HCT116 (cell line): ENCODE data around the gene COBL. TPM values are rescaled to one million over a fixed set of nuclear protein-coding genes. Genes with fewer than 3 reads are reported as not detected.

Source experiments
- ATAC-seq: fragments of 200-7000 bp; cut with Tn5 transposase; 2 replicates; pipeline ENCODE4 v1.9.1; 2020; ENCODE audit warnings: mild to moderate bottlenecking, moderate library complexity
- BruUV-seq: library from RNA; stranded (reverse); fragments of 400-500 nt; replicated peaks from 2 replicates; lab custom pipeline; 2021; lab: Mats Ljungman, UMichigan
- CTCF ChIA-PET: fragments of 300-600 bp; sonication (Branson Sonifier 250); formaldehyde crosslinking; loops from one replicate; lab custom pipeline; 2021; ENCODE audit warnings: antibody characterized with exemption; lab: Charles Lee
- POLR2A ChIA-PET: fragments of 300-600, 350-600 bp; sonication (Branson Sonifier 250); formaldehyde crosslinking; loops from one replicate; lab custom pipeline; 2021; ENCODE audit warnings: antibody characterized with exemption; lab: Charles Lee
- RAD21 ChIA-PET, 2 experiments: fragments of 300-600 bp; sonication (Branson Sonifier 250); formaldehyde crosslinking; loops; one replicate each; lab custom pipeline; 2023; ENCODE audit warnings: low total read pairs in 2 of 2; ENCODE audit not compliant: uncharacterized antibody in 2 of 2, unreplicated experiment in 2 of 2, low non-redundant PET in 1 of 2; lab: Charles Lee
- DNase-seq: peaks from one replicate; pipeline ENCODE4 v3.0.0-alpha.2; 2010; ENCODE audit warnings: low read depth, low spot score
- H2AFZ ChIP-seq: fragments of 200-600 bp; shearing (Covaris generic), sonication (generic); 2 replicates; pipeline ENCODE4 v1.6.1; 2017; ENCODE audit warnings: low read depth, mixed run types, mixed read lengths, antibody characterized with exemption, low read length; ENCODE audit not compliant: poor library complexity, severe bottlenecking
- H3K27ac ChIP-seq: 2 replicates; pipeline ENCODE4 v1.5.1; 2012; ENCODE audit warnings: low read depth, low read length
- H3K27me3 ChIP-seq: fragments of 200-600 bp; sonication (generic); 2 replicates; pipeline ENCODE4 v1.6.1; 2016; ENCODE audit warnings: mixed run types, low read length, mixed read lengths; ENCODE audit not compliant: insufficient read depth
- H3K36me3 ChIP-seq, 2 experiments: fragments of 200-500 bp in 1 of 2; fragments of 200-600 bp in 1 of 2; sonication (Bioruptor generic) in 1 of 2; sonication (generic) in 1 of 2; 2 replicates each; pipeline versions ENCODE4 v1.5.1 to v1.6.1; 2014 to 2016; ENCODE audit warnings: low read length in 2 of 2, inconsistent platforms in 1 of 2, mixed read lengths in 1 of 2, mixed run types in 1 of 2; ENCODE audit not compliant: insufficient read depth in 2 of 2, control insufficient read depth in 1 of 2
- H3K4me1 ChIP-seq, 2 experiments: fragments of 200-600 bp in 1 of 2; sonication (generic) in 1 of 2; 2 replicates each; pipeline versions ENCODE4 v1.5.1 to v1.6.1; 2012 to 2017; ENCODE audit warnings: low read length in 2 of 2, inconsistent platforms in 1 of 2, mild to moderate bottlenecking in 1 of 2, mixed read lengths in 1 of 2, mixed run types in 1 of 2, moderate library complexity in 1 of 2; ENCODE audit not compliant: insufficient read depth in 2 of 2, control insufficient read depth in 1 of 2
- H3K4me2 ChIP-seq: fragments of 200-600 bp; sonication (generic); 2 replicates; pipeline ENCODE4 v1.6.1; 2017; ENCODE audit warnings: mixed run types, low read length, mixed read lengths
- H3K4me3 ChIP-seq, 2 experiments: fragments of 200-600 bp in 1 of 2; sonication (generic) in 1 of 2; replicated peaks in 1 of 2; 2 replicates each; pipeline ENCODE4 v1.5.1; 2011 to 2016; ENCODE audit warnings: low read length in 2 of 2, control low read depth in 1 of 2, low read depth in 1 of 2, mild to moderate bottlenecking in 1 of 2, mixed read lengths in 1 of 2, mixed run types in 1 of 2
- H3K79me2 ChIP-seq: fragments of 200-600 bp; sonication (generic); 2 replicates; pipeline ENCODE4 v1.6.1; 2017; ENCODE audit warnings: mild to moderate bottlenecking, mixed run types, low read length, moderate library complexity, mixed read lengths; ENCODE audit not compliant: insufficient read depth
- H3K9ac ChIP-seq: fragments of 200-600 bp; sonication (generic); 2 replicates; pipeline ENCODE4 v1.6.1; 2016; ENCODE audit warnings: low read length, mixed read lengths
- H3K9me2 ChIP-seq: fragments of 200-600 bp; sonication (generic), shearing (Covaris generic); 2 replicates; pipeline ENCODE4 v1.6.1; 2017; ENCODE audit warnings: mixed run types, mild to moderate bottlenecking, moderate library complexity; ENCODE audit not compliant: insufficient read depth
- H3K9me3 ChIP-seq, 2 experiments: fragments of 200-500 bp in 1 of 2; fragments of 200-600 bp in 1 of 2; sonication (Bioruptor generic) in 1 of 2; sonication (generic) in 1 of 2; 2 replicates each; pipeline ENCODE4 v1.6.1; 2014 to 2017; ENCODE audit warnings: low read length in 2 of 2, mixed read lengths in 2 of 2, inconsistent platforms in 1 of 2, low read depth in 1 of 2, mild to moderate bottlenecking in 1 of 2, mixed run types in 1 of 2, moderate library complexity in 1 of 2; ENCODE audit not compliant: control insufficient read depth in 1 of 2, insufficient read depth in 1 of 2
- H4K20me1 ChIP-seq: fragments of 200-600 bp; sonication (generic), shearing (Covaris generic); 2 replicates; pipeline ENCODE4 v1.6.1; 2017; ENCODE audit warnings: mixed run types, mild to moderate bottlenecking, moderate library complexity; ENCODE audit not compliant: insufficient read depth
- CBX3 ChIP-seq: IDR thresholded peaks from 2 replicates; pipeline ENCODE4 v1.6.1; 2012; ENCODE audit warnings: low read depth
- CEBPB ChIP-seq: IDR thresholded peaks from 2 replicates; pipeline ENCODE4 v1.6.1; 2012; ENCODE audit warnings: low read depth
- CTCF ChIP-seq, 3 experiments: fragments of 200-600 bp in 1 of 3; sonication (generic) in 1 of 3; IDR thresholded peaks in 2 of 3; conservative IDR thresholded peaks in 1 of 3; 2 replicates each; pipeline ENCODE4 v1.5.1; 2012 to 2017; ENCODE audit warnings: low read depth in 2 of 3, low read length in 2 of 3, antibody characterized with exemption in 1 of 3, borderline replicate concordance in 1 of 3, control low read depth in 1 of 3, mild to moderate bottlenecking in 1 of 3, mixed read lengths in 1 of 3, mixed run types in 1 of 3, moderate library complexity in 1 of 3; ENCODE audit not compliant: insufficient read depth in 1 of 3
- ELF1 ChIP-seq: IDR thresholded peaks from 2 replicates; pipeline ENCODE4 v1.6.1; 2012; ENCODE audit warnings: low read depth, borderline replicate concordance
- EZH2 ChIP-seq: fragments of 200-600 bp; sonication (generic); IDR thresholded peaks from 2 replicates; pipeline ENCODE4 v1.6.1; 2017; ENCODE audit warnings: antibody characterized with exemption, mixed run types
- POLR2AphosphoS5 ChIP-seq: IDR thresholded peaks from 2 replicates; pipeline ENCODE4 v1.6.1; 2011; ENCODE audit warnings: mild to moderate bottlenecking, low read depth, low read length, moderate library complexity
- RAD21 ChIP-seq: IDR thresholded peaks from 2 replicates; pipeline ENCODE4 v1.6.1; 2012; ENCODE audit warnings: low read depth, mild to moderate bottlenecking
- SP1 ChIP-seq: IDR thresholded peaks from 2 replicates; pipeline ENCODE4 v1.6.1; 2012; ENCODE audit warnings: low read depth
- TCF7L2 ChIP-seq: IDR thresholded peaks from 2 replicates; pipeline ENCODE4 v1.7.0; 2011; ENCODE audit warnings: borderline replicate concordance, inconsistent platforms; ENCODE audit not compliant: insufficient read depth, insufficient read length; ENCODE audit errors: extremely low read depth
- YY1 ChIP-seq: IDR thresholded peaks from 2 replicates; pipeline ENCODE4 v1.6.1; 2011; ENCODE audit warnings: low read length, low read depth, moderate library complexity, mild to moderate bottlenecking; ENCODE audit not compliant: insufficient replicate concordance; ENCODE audit errors: extremely low read depth
- ZBTB33 ChIP-seq: IDR thresholded peaks from 2 replicates; pipeline ENCODE4 v1.6.1; 2011; ENCODE audit warnings: mild to moderate bottlenecking, low read length, moderate library complexity; ENCODE audit not compliant: insufficient replicate concordance; ENCODE audit errors: extremely low read depth
- ZFX ChIP-seq: fragments of 450-650 bp; IDR thresholded peaks from 2 replicates; pipeline ENCODE4 v1.6.1; 2017
- intact Hi-C: fragments of 100-400 bp; cut with micrococcal nuclease; formaldehyde crosslinking; loops from 2 replicates; pipeline ENCODE4 v1.10.0; 2022
- total RNA-seq: library from RNA; stranded (reverse); gene quantifications from one replicate; pipeline ENCODE4 v1.2.1, GENCODE V29; 2021; ENCODE audit not compliant: unreplicated experiment

COBL gene
- total RNA-seq, 1 experiment from 2014 or later = 19.3 TPM

DNA sequence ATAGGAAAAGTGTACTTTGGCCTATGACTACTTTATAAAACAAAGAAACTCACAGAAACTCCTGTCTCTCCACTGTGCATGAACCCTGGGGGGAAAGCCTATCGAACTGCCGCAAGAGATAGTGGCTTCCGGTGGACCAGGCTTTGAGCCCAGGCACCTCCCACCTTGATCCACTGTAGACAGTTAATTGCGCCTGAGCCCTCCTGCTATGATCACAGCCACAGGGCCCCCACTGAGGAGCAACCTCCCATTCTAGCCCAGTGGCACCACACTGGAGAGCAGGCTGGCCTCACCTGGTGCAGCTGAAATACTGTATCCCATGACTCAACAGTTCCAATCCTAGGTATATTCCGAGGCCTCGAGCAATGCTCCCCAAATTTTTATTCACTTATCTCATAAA is 98.8 kb downstream of the COBL start:
- Histone ChIP-seq H3K4me1 (no peaks in the 10 kb centered on the region), H4K20me1 (no peaks in the 10 kb centered on the region), H3K4me3 (no peak overlapping the region), H3K9me2 (no peaks in the 10 kb centered on the region)
- DNase-seq = no peak
- RAD21 ChIA-PET = no interaction called here
- ATAC-seq = no peak
- TF ChIP-seq CEBPB (no peak), ZBTB33 (no peak), YY1 (no peak), RAD21 (no peak), CBX3 (no peak), TCF7L2 (no peak)
- TF ChIP-seq, all 23 proteins: peak for 0
- H3K27me3 ChIP-seq = no peaks in the 10 kb centered on the region
- ChIA-PET CTCF (no interaction called here), POLR2A (no interaction called here)
- H2AFZ ChIP-seq = no peak overlapping the region
- no peaks in the 10 kb centered on the region for H3K36me3 ChIP-seq
- no peaks in the 10 kb centered on the region for H3K9me3 ChIP-seq
- H3K79me2 ChIP-seq = no peaks in the 10 kb centered on the region
- intact Hi-C loops = no loop called here
- H3K27ac ChIP-seq = no peak overlapping the region
- BruUV-seq = no TSS peak
- no peak overlapping the region for H3K4me2 ChIP-seq
- no peak overlapping the region for H3K9ac ChIP-seq

DNA sequence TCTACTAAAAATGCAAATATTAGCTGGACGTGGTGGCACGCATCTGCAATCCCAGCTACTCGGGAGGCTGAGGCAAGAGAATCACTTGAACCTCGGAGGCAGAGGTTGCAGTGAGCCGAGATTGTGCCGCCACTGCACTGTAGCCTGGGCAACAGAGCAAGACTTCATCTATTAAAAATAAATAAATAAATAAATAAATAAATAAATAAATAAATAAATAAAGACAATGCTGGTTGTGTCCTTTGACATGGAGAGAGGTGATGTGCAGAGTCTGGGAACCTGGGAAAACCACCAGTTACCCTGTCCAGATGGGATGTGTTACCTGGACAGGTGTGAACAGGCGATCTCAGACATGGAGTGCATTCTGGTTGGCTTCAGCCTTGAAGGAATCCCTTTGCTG is 102.5 kb downstream of the COBL start:
- Histone ChIP-seq H3K79me2 (no peaks in the 10 kb centered on the region), H3K27me3 (no peaks in the 10 kb centered on the region), H3K9me2 (no peaks in the 10 kb centered on the region), H4K20me1 (no peaks in the 10 kb centered on the region), H3K27ac (no peak overlapping the region), H2AFZ (no peak overlapping the region), H3K4me1 (peaks cover 0 to 12% of the 10 kb centered on the region in 2 experiments; a peak in 2 of 4 replicates), H3K4me2 (no peak overlapping the region), H3K9me3 (no peaks in the 10 kb centered on the region), H3K36me3 (no peaks in the 10 kb centered on the region), H3K9ac (no peak overlapping the region), H3K4me3 (no peak overlapping the region)
- DNase-seq (no peak), ATAC-seq (no peak)
- TF ChIP-seq CTCF (IDR thresholded peaks at IDR 0.05 in 2 of 3, conservative IDR thresholded peaks at IDR 0.05 in 1 of 3; ENCODE audit: borderline replicate concordance in 1 of 3, insufficient read depth in 1 of 3, low read depth in 2 of 3, low read length in 2 of 3) = no peak
- TF ChIP-seq ZFX = no peak
- no peak for TF ChIP-seq POLR2AphosphoS5
- no peak for TF ChIP-seq SP1
- TF ChIP-seq ELF1 = no peak
- TF ChIP-seq EZH2 = no peak
- ChIA-PET POLR2A (no interaction called here), RAD21 (no interaction called here), CTCF (no interaction called here)
- intact Hi-C loops = no loop called here
- no TSS peak for BruUV-seq
